OCI-LY7 (cell line): ENCODE results near the gene VGLL3. TPM values are rescaled to one million over a fixed set of nuclear protein-coding genes. Genes with fewer than 3 reads are reported as not detected.

Experiments
- BruUV-seq: library from RNA; stranded (reverse); fragments of 400-500 nt; replicated peaks from 2 replicates; lab custom pipeline; 2021; lab: Mats Ljungman, UMichigan
- CTCF ChIA-PET: fragments of 300-600 bp; sonication (Branson Sonifier 250); formaldehyde crosslinking; loops from one replicate; lab custom pipeline; 2022; ENCODE audit warnings: antibody characterized with exemption; ENCODE audit not compliant: unreplicated experiment; lab: Charles Lee
- POLR2A ChIA-PET: fragments of 300-600 bp; sonication (Branson Sonifier 250); formaldehyde crosslinking; loops from one replicate; lab custom pipeline; 2022; ENCODE audit warnings: antibody characterized with exemption; lab: Charles Lee
- DNase-seq: peaks from one replicate; pipeline ENCODE4 v3.0.0-alpha.2; 2015; ENCODE audit warnings: low spot score
- H2AFZ ChIP-seq: fragments of 200-600 bp; sonication (generic), shearing (Covaris generic); 2 replicates; pipeline ENCODE4 v1.6.1; 2014; ENCODE audit warnings: mild to moderate bottlenecking, antibody characterized with exemption, low read length, moderate library complexity
- H3K27ac ChIP-seq: fragments of 200-600 bp; sonication (generic); 2 replicates; pipeline ENCODE4 v1.5.1; 2014; ENCODE audit warnings: mixed run types, low read depth, mild to moderate bottlenecking, moderate library complexity, low read length, inconsistent platforms; ENCODE audit not compliant: poor library complexity, severe bottlenecking
- H3K36me3 ChIP-seq: fragments of 200-600 bp; sonication (generic); 2 replicates; pipeline ENCODE4 v1.6.1; 2014; ENCODE audit warnings: mild to moderate bottlenecking, antibody characterized with exemption, low read length, moderate library complexity, mixed read lengths; ENCODE audit not compliant: insufficient read depth
- H3K4me1 ChIP-seq: fragments of 200-600 bp; sonication (generic); 2 replicates; pipeline ENCODE4 v1.5.1; 2014; ENCODE audit warnings: mild to moderate bottlenecking, low read length; ENCODE audit not compliant: insufficient read depth, poor library complexity, severe bottlenecking
- H3K4me2 ChIP-seq: fragments of 200-600 bp; sonication (generic); 2 replicates; pipeline ENCODE4 v1.6.1; 2014; ENCODE audit warnings: mild to moderate bottlenecking, low read length
- H3K4me3 ChIP-seq: fragments of 200-600 bp; sonication (generic); 2 replicates; pipeline ENCODE4 v1.5.1; 2014; ENCODE audit warnings: mild to moderate bottlenecking, low read depth, low read length; ENCODE audit not compliant: poor library complexity, severe bottlenecking
- H3K79me2 ChIP-seq: fragments of 200-600 bp; sonication (generic); 2 replicates; pipeline ENCODE4 v1.6.1; 2016; ENCODE audit warnings: low read depth, mild to moderate bottlenecking, low read length, moderate library complexity, mixed read lengths; ENCODE audit not compliant: insufficient read depth
- H3K9me2 ChIP-seq: fragments of 200-600 bp; sonication (generic); 2 replicates; pipeline ENCODE4 v1.6.1; 2016; ENCODE audit warnings: mild to moderate bottlenecking, low read length, mixed read lengths; ENCODE audit not compliant: insufficient read depth
- H3K9me3 ChIP-seq: fragments of 200-600 bp; sonication (generic); 2 replicates; pipeline ENCODE4 v1.6.1; 2014; ENCODE audit warnings: mild to moderate bottlenecking, mixed run types, low read length, mixed read lengths
- H4K20me1 ChIP-seq: fragments of 200-600 bp; sonication (generic); 2 replicates; pipeline ENCODE4 v1.6.1; 2014; ENCODE audit warnings: mild to moderate bottlenecking, antibody characterized with exemption, low read length, moderate library complexity, mixed read lengths; ENCODE audit not compliant: insufficient read depth
- CTCF ChIP-seq: fragments of 200-600 bp; sonication (generic); conservative IDR thresholded peaks from 2 replicates; pipeline ENCODE4 v1.5.1; 2014; ENCODE audit warnings: mild to moderate bottlenecking, antibody characterized with exemption, low read length, moderate library complexity, mixed read lengths
- EZH2phosphoT487 ChIP-seq: fragments of 200-600 bp; sonication (generic); IDR thresholded peaks from 2 replicates; pipeline ENCODE4 v1.6.1; 2018; ENCODE audit warnings: low read depth, borderline replicate concordance, mild to moderate bottlenecking, mixed run types, antibody characterized with exemption, low read length, moderate library complexity, mixed read lengths
- intact Hi-C: fragments of 100-400 bp; cut with micrococcal nuclease; formaldehyde crosslinking; loops from one replicate; pipeline ENCODE4 v1.10.0; 2022; ENCODE audit not compliant: unreplicated experiment
- total RNA-seq, 2 experiments: library from RNA; depleted of rRNA in 1 of 2; stranded (reverse); fragments of >200 nt in 1 of 2; shearing (Covaris generic) in 1 of 2; gene quantifications; 2 replicates each; pipeline ENCODE4 v1.2.3, GENCODE V29; 2014 to 2022

Gene VGLL3
- total RNA-seq, 2 experiments from 2014 or later, result not detected

GRCh38 chr3:86930181-86930580 is 60.8 kb downstream of the VGLL3 start:
- H3K79me2 ChIP-seq, result no peaks in the 10 kb centered on the region
- H3K27ac ChIP-seq, result no peak overlapping the region
- no peaks in the 10 kb centered on the region for H4K20me1 ChIP-seq
- H3K4me2 ChIP-seq, result no peak overlapping the region
- POLR2A ChIA-PET, result interaction anchor here (0.5 kb wide), 1 partner anchor 1160 kb away, joined by 3 read pairs; no protein-coding TSS in a partner anchor
- no peak overlapping the region for H2AFZ ChIP-seq
- no peaks in the 10 kb centered on the region for H3K9me2 ChIP-seq
- no TSS peak for BruUV-seq
- no peak for DNase-seq
- H3K4me3 ChIP-seq, result no peak overlapping the region
- TF ChIP-seq CTCF, result no peak
- no peak for TF ChIP-seq EZH2phosphoT487
- intact Hi-C loops, result no loop called here
- CTCF ChIA-PET, result no interaction called here
- H3K4me1 ChIP-seq, result no peaks in the 10 kb centered on the region
- no peaks in the 10 kb centered on the region for H3K9me3 ChIP-seq
- no peaks in the 10 kb centered on the region for H3K36me3 ChIP-seq

GRCh38 chr3:86929046-86929445 is 61.9 kb downstream of the VGLL3 start:
- Histone ChIP-seq H3K79me2 (no peaks in the 10 kb centered on the region), H3K4me1 (no peaks in the 10 kb centered on the region), H3K4me3 (no peak overlapping the region), H3K9me2 (no peaks in the 10 kb centered on the region), H3K27ac (no peak overlapping the region), H3K36me3 (no peaks in the 10 kb centered on the region), H3K4me2 (no peak overlapping the region), H3K9me3 (no peaks in the 10 kb centered on the region), H4K20me1 (no peaks in the 10 kb centered on the region), H2AFZ (no peak overlapping the region)
- ChIA-PET CTCF (no interaction called here), POLR2A (no interaction called here)
- no TSS peak for BruUV-seq
- intact Hi-C loops, result no loop called here
- no peak for TF ChIP-seq EZH2phosphoT487
- TF ChIP-seq CTCF, result no peak
- DNase-seq, result no peak

- no peaks in the 10 kb centered on the region for H3K9me2 ChIP-seq
- H3K4me1 ChIP-seq, result no peaks in the 10 kb centered on the region
- no peaks in the 10 kb centered on the region for H4K20me1 ChIP-seq
- POLR2A ChIA-PET, result no interaction called here
- intact Hi-C loops, result no loop called here
- no peak for DNase-seq
- CTCF ChIA-PET, result no interaction called here
- no peak overlapping the region for H3K4me3 ChIP-seq
- H3K9me3 ChIP-seq, result no peaks in the 10 kb centered on the region
- BruUV-seq, result no TSS peak
- no peak overlapping the region for H2AFZ ChIP-seq
- TF ChIP-seq EZH2phosphoT487 (no peak), CTCF (no peak)
- H3K79me2 ChIP-seq, result no peaks in the 10 kb centered on the region
- H3K36me3 ChIP-seq, result no peaks in the 10 kb centered on the region
- H3K4me2 ChIP-seq, result no peak overlapping the region
- H3K27ac ChIP-seq, result no peak overlapping the region
These were observed 67.9 kb downstream of the VGLL3 start for GRCh38 chr3:86923071-86923491.
